Islet precursor cell (in vitro differentiated cells): ENCODE results near the gene NLRP13.

Source experiments
- DNase-seq: peaks from one replicate; pipeline ENCODE4 v3.0.0-alpha.2; 2018

The NLRP13 gene

DNA sequence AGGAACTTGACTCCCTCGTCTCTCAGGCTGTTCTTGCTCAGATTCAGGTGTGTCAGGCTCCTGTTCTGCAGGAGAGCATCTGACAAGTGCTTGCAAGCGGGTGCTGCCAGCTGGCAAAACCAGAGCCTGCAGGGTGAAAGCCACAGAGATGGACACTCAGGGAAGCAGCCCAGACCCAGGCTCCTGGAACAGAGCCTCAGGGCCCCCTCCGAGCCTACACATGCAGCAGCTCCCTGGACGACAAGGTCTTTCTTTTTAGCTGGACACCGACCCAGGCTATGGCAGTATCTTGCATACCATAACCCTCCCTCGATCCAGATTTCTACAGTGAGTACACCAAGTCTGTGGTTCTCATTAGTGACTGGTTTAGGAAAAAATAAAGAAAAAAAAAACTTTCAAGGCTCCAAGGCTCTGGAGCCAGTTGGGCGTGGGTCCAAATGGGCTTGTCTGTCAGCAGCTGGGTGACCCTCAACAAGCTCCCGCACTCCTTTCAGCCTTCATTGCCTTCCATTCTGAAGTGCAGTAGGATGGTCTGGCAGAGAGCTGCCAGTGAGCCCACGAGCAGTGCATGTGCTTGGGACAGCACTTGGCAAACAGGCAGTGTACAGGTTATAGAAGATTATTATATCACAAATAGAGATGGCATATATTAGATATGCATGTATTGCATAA, 29.9 kb downstream of the NLRP13 start:
- no peak for DNase-seq

DNA sequence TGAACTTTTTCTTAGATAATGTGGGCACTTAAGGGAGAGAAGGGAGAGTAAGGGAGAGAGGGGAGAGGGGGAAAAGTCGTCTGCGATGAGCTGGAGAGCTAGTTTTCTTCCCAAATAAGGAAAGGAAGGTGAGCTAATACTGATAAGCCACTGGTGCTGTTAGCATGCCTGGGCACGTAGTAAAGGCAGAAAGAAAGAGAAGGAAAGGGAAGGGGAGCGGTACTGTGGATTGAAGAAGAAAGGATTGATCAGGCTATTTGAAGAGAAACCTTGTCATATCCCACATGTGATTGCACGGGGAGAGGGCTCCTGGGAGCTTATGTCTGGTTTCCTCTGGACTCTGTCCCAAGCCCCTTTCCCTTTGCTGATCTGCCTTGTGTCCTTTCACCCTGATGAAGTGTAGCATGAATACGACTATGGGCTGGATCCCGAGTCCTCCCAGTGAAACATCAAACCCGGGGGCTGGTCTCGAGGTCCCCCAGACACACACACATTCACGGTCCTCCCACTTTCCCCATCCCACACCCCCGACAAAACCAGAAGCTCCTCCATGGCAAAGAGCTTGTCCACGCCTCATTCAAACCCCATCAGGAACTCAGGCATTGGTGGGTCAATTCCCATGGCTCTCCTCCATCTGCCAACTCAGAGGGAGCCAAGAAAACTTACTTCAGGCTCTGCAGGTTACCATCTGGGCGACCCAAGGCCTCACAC, 30.6 kb downstream of the NLRP13 start:
- no peak for DNase-seq

- no peak for DNase-seq
Observed at GRCh38 chr19:55898911-55899310, 33.2 kb downstream of the NLRP13 start.

DNA sequence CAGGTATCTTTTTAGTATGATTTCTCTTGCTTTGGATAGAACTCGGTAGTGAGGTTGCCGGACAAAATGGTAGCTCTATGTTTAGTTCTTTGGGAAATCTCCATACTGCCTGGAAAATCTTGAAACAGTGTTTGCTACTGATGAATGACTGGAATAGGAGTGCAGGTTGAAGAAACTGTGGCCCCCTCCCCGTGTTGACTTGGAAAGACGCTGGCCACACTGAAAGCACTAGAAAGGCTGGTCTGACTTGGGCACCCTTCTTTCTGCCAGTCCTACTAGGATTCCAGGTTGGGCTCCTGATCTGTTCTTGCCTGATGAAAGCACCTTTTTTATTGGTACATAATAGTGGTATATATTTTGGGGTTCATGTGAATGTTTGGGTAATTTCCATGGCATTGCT, 49.5 kb downstream of the NLRP13 start:
- DNase-seq: no peak

- DNase-seq: no peak
Observed at GRCh38 chr19:55877211-55877610, 54.9 kb downstream of the NLRP13 start.

GRCh38 chr19:55870736-55871135, 61.4 kb downstream of the NLRP13 start:
- DNase-seq: no peak

GRCh38 chr19:55867101-55867500, 65.0 kb downstream of the NLRP13 start:
- no peak for DNase-seq

- no peak for DNase-seq
Observed at GRCh38 chr19:55866521-55866920, 65.6 kb downstream of the NLRP13 start.

- DNase-seq: no peak
Observed at GRCh38 chr19:55858969-55859368, 73.2 kb downstream of the NLRP13 start.

GRCh38 chr19:55858401-55858800, 73.7 kb downstream of the NLRP13 start:
- DNase-seq: no peak

- DNase-seq: no peak
Observed at GRCh38 chr19:55857974-55858373, 74.2 kb downstream of the NLRP13 start.

GRCh38 chr19:55857149-55857548, 75.0 kb downstream of the NLRP13 start:
- DNase-seq: no peak

- DNase-seq: no peak
Observed at GRCh38 chr19:55855160-55855559, 77.0 kb downstream of the NLRP13 start.
